Activated T-helper 1 cell treated with anti-CD3 and anti-CD28 coated beads, Interleukin-2, amount 50 U/mL, for 16 hours (primary cell): ENCODE measurements around the gene CENPM.
"Not testable (repeated sequence)": the region's sequence is repeated elsewhere in the genome, so short reads cannot be mapped to it uniquely, and the experiment has no call there.

Source experiments
- DNase-seq, 2 donors: peaks; one replicate each; pipeline ENCODE4 v3.0.0-alpha.2; 2020; ENCODE audit warnings: low read depth in 1 of 2, low spot score in 1 of 2

CENPM gene

GRCh38 chr22:41966607-41967240 is 19.8 kb upstream of the CENPM start:
- no peak for DNase-seq

- DNase-seq: no peak
Measured at GRCh38 chr22:41966225-41966606, 19.3 kb upstream of the CENPM start.

- no peak for DNase-seq
Measured at GRCh38 chr22:41964112-41964491, 17.1 kb upstream of the CENPM start.

- no peak for DNase-seq
Measured at GRCh38 chr22:41963453-41964111, 16.6 kb upstream of the CENPM start.

- DNase-seq: no peak
Measured at GRCh38 chr22:41957941-41958556, 11.1 kb upstream of the CENPM start.

- DNase-seq: no peak
Measured at GRCh38 chr22:41952713-41953112, 5.8 kb upstream of the CENPM start.

- DNase-seq: no peak
Measured at GRCh38 chr22:41951898-41952474, 5.0 kb upstream of the CENPM start, which contains the start of gene SMIM45. TSS of gene SMIM45 (plus strand) at chr22:41952150.

- no peak for DNase-seq
Measured at GRCh38 chr22:41949297-41949965, 2.5 kb upstream of the CENPM start.

- not testable (repeated sequence) for DNase-seq
Measured at GRCh38 chr22:41948928-41949296, 2.0 kb upstream of the CENPM start.

- DNase-seq: no peak
Measured at GRCh38 chr22:41948142-41948541, 1.2 kb upstream of the CENPM start.

GRCh38 chr22:41947424-41948080 is 600 bp upstream of the CENPM start:
- no peak for DNase-seq

- no peak for DNase-seq
Measured at GRCh38 chr22:41943661-41944209, 3.2 kb downstream of the CENPM start.

GRCh38 chr22:41940832-41941765 is 5.9 kb downstream of the CENPM start:
- peak; percentile 71 to 72 for DNase-seq

GRCh38 chr22:41939981-41940831 is 6.7 kb downstream of the CENPM start:
- peak; percentile 82 to 90 for DNase-seq

GRCh38 chr22:41936894-41937169 is 10.1 kb downstream of the CENPM start:
- no peak for DNase-seq

GRCh38 chr22:41935509-41935908 is 11.4 kb downstream of the CENPM start:
- no peak for DNase-seq

- DNase-seq: no peak
Measured at GRCh38 chr22:41935015-41935351, 12.0 kb downstream of the CENPM start.

GRCh38 chr22:41934284-41935014 is 12.5 kb downstream of the CENPM start:
- DNase-seq: no peak
